Measurements from ENCODE around the gene OR2L8.

DNA sequence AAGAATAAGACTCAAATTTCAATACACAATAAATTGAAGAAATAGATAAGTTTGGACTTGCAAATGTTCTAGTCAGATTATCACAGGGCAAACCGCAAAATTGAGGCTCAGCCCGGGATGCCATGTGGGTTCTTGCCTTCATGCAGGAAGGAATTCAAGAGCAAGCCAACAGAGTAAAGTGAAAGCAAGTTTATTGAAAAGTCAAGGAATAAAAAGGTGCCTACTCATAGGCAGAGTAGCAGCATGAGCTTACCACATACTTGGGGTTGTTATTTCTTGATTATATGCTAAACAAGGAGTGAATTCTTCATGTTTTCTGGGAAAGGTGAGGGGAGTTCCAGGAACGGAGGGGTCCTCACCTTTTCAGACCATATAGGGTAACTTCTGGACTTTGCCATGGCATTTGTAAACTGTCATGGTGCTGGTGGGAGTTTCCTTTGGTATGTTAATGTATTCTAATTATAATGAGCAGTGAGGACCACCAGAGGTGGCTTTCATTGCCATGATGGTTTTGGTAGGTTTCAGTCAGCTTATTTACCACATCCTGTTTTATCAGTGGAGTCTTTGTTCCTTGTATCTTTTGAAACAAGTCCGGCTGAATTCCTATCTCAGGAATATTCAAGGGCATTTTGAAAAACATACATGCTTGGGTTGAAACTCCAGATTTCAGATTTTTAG lies 14.4 kb downstream of the OR2L8 start:
- TF ChIP-seq, protein P1, sequence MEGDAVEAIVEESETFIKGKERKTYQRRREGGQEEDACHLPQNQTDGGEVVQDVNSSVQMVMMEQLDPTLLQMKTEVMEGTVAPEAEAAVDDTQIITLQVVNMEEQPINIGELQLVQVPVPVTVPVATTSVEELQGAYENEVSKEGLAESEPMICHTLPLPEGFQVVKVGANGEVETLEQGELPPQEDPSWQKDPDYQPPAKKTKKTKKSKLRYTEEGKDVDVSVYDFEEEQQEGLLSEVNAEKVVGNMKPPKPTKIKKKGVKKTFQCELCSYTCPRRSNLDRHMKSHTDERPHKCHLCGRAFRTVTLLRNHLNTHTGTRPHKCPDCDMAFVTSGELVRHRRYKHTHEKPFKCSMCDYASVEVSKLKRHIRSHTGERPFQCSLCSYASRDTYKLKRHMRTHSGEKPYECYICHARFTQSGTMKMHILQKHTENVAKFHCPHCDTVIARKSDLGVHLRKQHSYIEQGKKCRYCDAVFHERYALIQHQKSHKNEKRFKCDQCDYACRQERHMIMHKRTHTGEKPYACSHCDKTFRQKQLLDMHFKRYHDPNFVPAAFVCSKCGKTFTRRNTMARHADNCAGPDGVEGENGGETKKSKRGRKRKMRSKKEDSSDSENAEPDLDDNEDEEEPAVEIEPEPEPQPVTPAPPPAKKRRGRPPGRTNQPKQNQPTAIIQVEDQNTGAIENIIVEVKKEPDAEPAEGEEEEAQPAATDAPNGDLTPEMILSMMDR (IDR thresholded peaks at IDR 0.05; ENCODE audit: low read depth, low read length, poor library complexity, severe bottlenecking): no peak
- TF ChIP-seq EZH2phosphoT487 (IDR thresholded peaks at IDR 0.05; ENCODE audit: borderline replicate concordance, low read length): no peak
